Liver (tissue), 9 donors: Measurements from ENCODE around the gene FBXO28. TPM values are rescaled to one million over a fixed set of nuclear protein-coding genes. Genes with fewer than 3 reads are reported as not detected.

ENCODE experiments used
- DNase-seq: peaks from one replicate; pipeline ENCODE4 v3.0.0-alpha.2; 2017; ENCODE audit warnings: low spot score
- H3K27ac ChIP-seq, 2 donors: one replicate each; pipeline ENCODE4 v1.7.0; 2013; ENCODE audit warnings: inconsistent platforms in 2 of 2, low read length in 2 of 2, control low read depth in 1 of 2, low read depth in 1 of 2, mild to moderate bottlenecking in 1 of 2
- H3K27me3 ChIP-seq, 4 donors: one replicate each; pipeline versions ENCODE4 v1.6.1 to v1.7.0; 2013; ENCODE audit warnings: low read length in 3 of 4, inconsistent platforms in 1 of 4, mild to moderate bottlenecking in 1 of 4, moderate library complexity in 1 of 4; ENCODE audit not compliant: control insufficient read depth in 4 of 4, insufficient read depth in 4 of 4
- H3K36me3 ChIP-seq, 4 donors: one replicate each; pipeline versions ENCODE4 v1.6.1 to v1.7.0; 2013; ENCODE audit warnings: low read length in 3 of 4, mild to moderate bottlenecking in 3 of 4, low read depth in 1 of 4, moderate library complexity in 1 of 4; ENCODE audit not compliant: control insufficient read depth in 4 of 4, insufficient read depth in 3 of 4
- H3K4me1 ChIP-seq, 4 donors: one replicate each; pipeline versions ENCODE4 v1.6.1 to v1.7.0; 2013; ENCODE audit warnings: low read length in 3 of 4, mild to moderate bottlenecking in 3 of 4, moderate library complexity in 1 of 4; ENCODE audit not compliant: control insufficient read depth in 4 of 4, insufficient read depth in 4 of 4
- H3K4me3 ChIP-seq, 3 donors: one replicate each; pipeline versions ENCODE4 v1.6.1 to v1.7.0; 2013; ENCODE audit warnings: low read length in 3 of 3, control low read depth in 1 of 3, low read depth in 1 of 3, mild to moderate bottlenecking in 1 of 3
- H3K9ac ChIP-seq, 2 donors: one replicate each; pipeline ENCODE4 v1.7.0; 2013; ENCODE audit warnings: low read length in 2 of 2, mild to moderate bottlenecking in 2 of 2, moderate library complexity in 2 of 2, control low read depth in 1 of 2, low read depth in 1 of 2
- H3K9me3 ChIP-seq, 4 donors: one replicate each; pipeline versions ENCODE4 v1.6.1 to v1.7.0; 2013; ENCODE audit warnings: low read length in 3 of 4; ENCODE audit not compliant: control insufficient read depth in 4 of 4
- CTCF ChIP-seq: fragments of 150-350 bp; IDR thresholded peaks from 2 replicates; pipeline ENCODE4 v1.5.1; 2017; ENCODE audit warnings: improper control_type of control experiment, low read depth, low read length; ENCODE audit not compliant: missing input control
- EGR1 ChIP-seq, 2 donors: IDR thresholded peaks; 2 replicates each; pipeline ENCODE4 v1.6.1; 2016 to 2018; ENCODE audit warnings: antibody characterized with exemption in 2 of 2, low read depth in 2 of 2
- FOXA1 ChIP-seq: IDR thresholded peaks from 2 replicates; pipeline ENCODE4 v1.6.1; 2016; ENCODE audit warnings: antibody characterized with exemption
- FOXA2 ChIP-seq: IDR thresholded peaks from 2 replicates; pipeline ENCODE4 v1.6.1; 2016; ENCODE audit warnings: antibody characterized with exemption
- GABPA ChIP-seq, 2 donors: IDR thresholded peaks in 1 of 2; conservative IDR thresholded peaks in 1 of 2; 2 replicates each; pipeline ENCODE4 v1.6.1; 2016; ENCODE audit warnings: antibody characterized with exemption in 2 of 2, mild to moderate bottlenecking in 1 of 2, moderate library complexity in 1 of 2
- HNF4A ChIP-seq, 2 donors: conservative IDR thresholded peaks; 2 replicates each; pipeline ENCODE4 v1.6.1; 2016; ENCODE audit warnings: antibody characterized with exemption in 2 of 2, mild to moderate bottlenecking in 2 of 2
- HNF4G ChIP-seq: IDR thresholded peaks from 2 replicates; pipeline ENCODE4 v1.6.1; 2016; ENCODE audit warnings: antibody characterized with exemption
- JUND ChIP-seq, 2 donors: IDR thresholded peaks; 2 replicates each; pipeline ENCODE4 v1.6.1; 2016; ENCODE audit warnings: antibody characterized with exemption in 2 of 2
- NR2F2 ChIP-seq: IDR thresholded peaks from 2 replicates; pipeline ENCODE4 v1.6.1; 2016; ENCODE audit warnings: antibody characterized with exemption
- RAD21 ChIP-seq, 2 donors: IDR thresholded peaks; 2 replicates each; pipeline ENCODE4 v1.6.1; 2016; ENCODE audit warnings: antibody characterized with exemption in 2 of 2, mild to moderate bottlenecking in 2 of 2
- REST ChIP-seq: IDR thresholded peaks from 2 replicates; pipeline ENCODE4 v1.6.1; 2016; ENCODE audit warnings: antibody characterized with exemption, mild to moderate bottlenecking
- RXRA ChIP-seq, 2 donors: IDR thresholded peaks; 2 replicates each; pipeline ENCODE4 v1.6.1; 2017 to 2018; ENCODE audit warnings: antibody characterized with exemption in 2 of 2, mild to moderate bottlenecking in 1 of 2
- SP1 ChIP-seq: IDR thresholded peaks from 2 replicates; pipeline ENCODE4 v1.6.1; 2018; ENCODE audit warnings: antibody characterized with exemption, mild to moderate bottlenecking
- TAF1 ChIP-seq: conservative IDR thresholded peaks from 2 replicates; pipeline ENCODE4 v1.6.1; 2016; ENCODE audit warnings: antibody characterized with exemption, mild to moderate bottlenecking
- YY1 ChIP-seq: IDR thresholded peaks from 2 replicates; pipeline ENCODE4 v1.6.1; 2016; ENCODE audit warnings: antibody characterized with exemption, mild to moderate bottlenecking
- WGBS: extraction: QIAGEN DNeasy Blood & Tissue Kit; methylation state at CpG from one replicate; pipeline ENCODE4 v1.1.7; 2013; 5-methylcytosine and 5-hydroxymethylcytosine counted together
- polyA plus RNA-seq, 2 donors: library from polyadenylated mRNA; stranded (reverse) in 1 of 2; unstranded in 1 of 2; fragments of 200-250 nt in 1 of 2; fragments of >200 nt in 1 of 2; fragmentation: Nextera tagmentation in 1 of 2; extraction: Ambion mirVana in 1 of 2; gene quantifications; one replicate each; pipeline versions ENCODE4 v1.2.1 to v1.2.3, GENCODE V29; 2013 to 2015
- total RNA-seq, 2 donors: library from RNA; depleted of rRNA; stranded (reverse); fragments of >200 nt; gene quantifications; one replicate each; pipeline ENCODE4 v1.2.3, GENCODE V29; 2014
- TF ChIP-seq, protein P1 (sequence below): IDR thresholded peaks from 2 replicates; pipeline ENCODE4 v1.6.1; 2016; ENCODE audit warnings: antibody characterized with exemption
- TF ChIP-seq, protein P2 (sequence below): IDR thresholded peaks from 2 replicates; pipeline ENCODE4 v1.6.1; 2016; ENCODE audit warnings: antibody characterized with exemption
- TF ChIP-seq, protein P3 (sequence below): IDR thresholded peaks from 2 replicates; pipeline ENCODE4 v1.6.1; 2016; ENCODE audit warnings: antibody characterized with exemption
- donor health status: healthy.
- donor health status: healthy.
- donor health status: healthy.
- donor health status: healthy.
- donor health status: healthy.

FBXO28 gene
- total and polyA plus RNA-seq, 4 donors = 6.7 to 23.1 (median 13.1) TPM

- no peak overlapping the region for H3K4me3 ChIP-seq
- no peaks in the 10 kb centered on the region for H3K36me3 ChIP-seq
- no peaks in the 10 kb centered on the region for H3K9me3 ChIP-seq
- H3K4me1 ChIP-seq = peaks cover 0 to 4% (median 1%) of the 10 kb centered on the region in 4 donors
- H3K27me3 ChIP-seq = no peaks in the 10 kb centered on the region
- WGBS = 85% methylated on average over 4 of the region's 4 CpGs
- DNase-seq = no peak
- peak overlapping the region in 1 of 2 donors; percentile 57 for H3K27ac ChIP-seq
- H3K9ac ChIP-seq = no peak overlapping the region
- TF ChIP-seq TAF1 = no peak
- TF ChIP-seq FOXA2 = no peak
- no peak for TF ChIP-seq CTCF
- TF ChIP-seq YY1 = no peak
- TF ChIP-seq, protein P1, sequence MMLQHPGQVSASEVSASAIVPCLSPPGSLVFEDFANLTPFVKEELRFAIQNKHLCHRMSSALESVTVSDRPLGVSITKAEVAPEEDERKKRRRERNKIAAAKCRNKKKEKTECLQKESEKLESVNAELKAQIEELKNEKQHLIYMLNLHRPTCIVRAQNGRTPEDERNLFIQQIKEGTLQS = no peak
- no peak for TF ChIP-seq SP1
- TF ChIP-seq EGR1 (IDR thresholded peaks at IDR 0.05; ENCODE audit: low read depth in 2 of 2) = no peak
- TF ChIP-seq RAD21 (IDR thresholded peaks at IDR 0.05) = no peak
- TF ChIP-seq REST = no peak
- TF ChIP-seq, protein P2, sequence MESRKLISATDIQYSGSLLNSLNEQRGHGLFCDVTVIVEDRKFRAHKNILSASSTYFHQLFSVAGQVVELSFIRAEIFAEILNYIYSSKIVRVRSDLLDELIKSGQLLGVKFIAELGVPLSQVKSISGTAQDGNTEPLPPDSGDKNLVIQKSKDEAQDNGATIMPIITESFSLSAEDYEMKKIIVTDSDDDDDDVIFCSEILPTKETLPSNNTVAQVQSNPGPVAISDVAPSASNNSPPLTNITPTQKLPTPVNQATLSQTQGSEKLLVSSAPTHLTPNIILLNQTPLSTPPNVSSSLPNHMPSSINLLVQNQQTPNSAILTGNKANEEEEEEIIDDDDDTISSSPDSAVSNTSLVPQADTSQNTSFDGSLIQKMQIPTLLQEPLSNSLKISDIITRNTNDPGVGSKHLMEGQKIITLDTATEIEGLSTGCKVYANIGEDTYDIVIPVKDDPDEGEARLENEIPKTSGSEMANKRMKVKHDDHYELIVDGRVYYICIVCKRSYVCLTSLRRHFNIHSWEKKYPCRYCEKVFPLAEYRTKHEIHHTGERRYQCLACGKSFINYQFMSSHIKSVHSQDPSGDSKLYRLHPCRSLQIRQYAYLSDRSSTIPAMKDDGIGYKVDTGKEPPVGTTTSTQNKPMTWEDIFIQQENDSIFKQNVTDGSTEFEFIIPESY = no peak
- no peak for TF ChIP-seq HNF4A (conservative IDR thresholded peaks at IDR 0.05)
- TF ChIP-seq HNF4G = no peak
- no peak for TF ChIP-seq NR2F2
- TF ChIP-seq, protein P3, sequence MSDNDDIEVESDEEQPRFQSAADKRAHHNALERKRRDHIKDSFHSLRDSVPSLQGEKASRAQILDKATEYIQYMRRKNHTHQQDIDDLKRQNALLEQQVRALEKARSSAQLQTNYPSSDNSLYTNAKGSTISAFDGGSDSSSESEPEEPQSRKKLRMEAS = no peak
- no peak for TF ChIP-seq GABPA (IDR thresholded peaks at IDR 0.05 in 1 of 2, conservative IDR thresholded peaks at IDR 0.05 in 1 of 2)
- no peak for TF ChIP-seq FOXA1
- no peak for TF ChIP-seq RXRA (IDR thresholded peaks at IDR 0.05)
- no peak for TF ChIP-seq JUND (IDR thresholded peaks at IDR 0.05)
Observed at GRCh38 chr1:224169718-224170270, 55.9 kb downstream of the FBXO28 start.
